Smooth muscle cell (in vitro differentiated cells): ENCODE results near the gene TMEM151A. TPM values are rescaled to one million over a fixed set of nuclear protein-coding genes. Genes with fewer than 3 reads are reported as not detected.

Experiments
- DNase-seq: peaks from one replicate; lab custom pipeline; 2025; ENCODE audit not compliant: unreplicated experiment; lab: John Stamatoyannopoulos, UW
- H2AFZ ChIP-seq: fragments of 200-600 bp; sonication (generic); 2 replicates; pipeline ENCODE4 v1.6.0; 2016; ENCODE audit warnings: antibody characterized with exemption, low read depth, mild to moderate bottlenecking
- H3F3A ChIP-seq: fragments of 200-600 bp; sonication (generic); 2 replicates; pipeline ENCODE4 v1.6.0; 2017; ENCODE audit warnings: antibody characterized with exemption, low read depth
- H3K27ac ChIP-seq: fragments of 200-600 bp; sonication (generic); 2 replicates; pipeline ENCODE4 v1.5.1; 2016; ENCODE audit warnings: low read depth, mild to moderate bottlenecking
- H3K27me3 ChIP-seq: fragments of 200-600 bp; sonication (generic); 2 replicates; pipeline ENCODE4 v1.6.1; 2016; ENCODE audit warnings: low read depth, mild to moderate bottlenecking
- H3K36me3 ChIP-seq: fragments of 200-600 bp; sonication (generic); 2 replicates; pipeline ENCODE4 v1.5.1; 2016; ENCODE audit warnings: low read depth
- H3K4me1 ChIP-seq: fragments of 200-600 bp; sonication (generic); 2 replicates; pipeline ENCODE4 v1.5.1; 2016; ENCODE audit warnings: low read depth
- H3K4me2 ChIP-seq: fragments of 200-600 bp; sonication (generic); 2 replicates; pipeline ENCODE4 v1.6.0; 2016; ENCODE audit warnings: mild to moderate bottlenecking
- H3K4me3 ChIP-seq: fragments of 200-600 bp; sonication (generic); 2 replicates; pipeline ENCODE4 v1.5.1; 2016; ENCODE audit warnings: mild to moderate bottlenecking
- H3K79me2 ChIP-seq: fragments of 200-600 bp; sonication (generic); 2 replicates; pipeline ENCODE4 v1.6.0; 2016; ENCODE audit warnings: low read depth, mild to moderate bottlenecking
- H3K9ac ChIP-seq: fragments of 200-600 bp; sonication (generic); 2 replicates; pipeline ENCODE4 v1.6.0; 2016; ENCODE audit warnings: low read depth
- H3K9me3 ChIP-seq: fragments of 200-600 bp; sonication (generic); replicated peaks from 2 replicates; pipeline ENCODE4 v1.5.1; 2016; ENCODE audit warnings: low read depth
- H4K20me1 ChIP-seq: fragments of 200-600 bp; sonication (generic); 2 replicates; pipeline ENCODE4 v1.6.0; 2016; ENCODE audit warnings: low read depth
- WGBS: methylation state at CpG from one replicate; pipeline ENCODE4 v1.1.7; 2016; ENCODE audit warnings: low lambda C conversion rate; 5-methylcytosine and 5-hydroxymethylcytosine counted together
- polyA plus RNA-seq: library from polyadenylated mRNA; unstranded; fragments of >200 nt; fragmentation: Nextera tagmentation; extraction: Ambion mirVana; gene quantifications from 2 replicates; pipeline ENCODE4 v1.2.1, GENCODE V29; 2016
- total RNA-seq: library from RNA; depleted of rRNA; stranded (reverse); fragments of >200 nt; gene quantifications from 2 replicates; pipeline ENCODE4 v1.2.3, GENCODE V29; 2014
- TF ChIP-seq, protein P1 (sequence below): fragments of 200-600 bp; sonication (generic); IDR thresholded peaks from 2 replicates; pipeline ENCODE4 v1.5.1; 2017; ENCODE audit warnings: borderline replicate concordance, mild to moderate bottlenecking, antibody characterized with exemption; ENCODE audit not compliant: insufficient read depth, poor library complexity, severe bottlenecking

Gene TMEM151A
- total and polyA plus RNA-seq, 2 experiments from 2014 or later, result 0.18 to 0.64 TPM

DNA sequence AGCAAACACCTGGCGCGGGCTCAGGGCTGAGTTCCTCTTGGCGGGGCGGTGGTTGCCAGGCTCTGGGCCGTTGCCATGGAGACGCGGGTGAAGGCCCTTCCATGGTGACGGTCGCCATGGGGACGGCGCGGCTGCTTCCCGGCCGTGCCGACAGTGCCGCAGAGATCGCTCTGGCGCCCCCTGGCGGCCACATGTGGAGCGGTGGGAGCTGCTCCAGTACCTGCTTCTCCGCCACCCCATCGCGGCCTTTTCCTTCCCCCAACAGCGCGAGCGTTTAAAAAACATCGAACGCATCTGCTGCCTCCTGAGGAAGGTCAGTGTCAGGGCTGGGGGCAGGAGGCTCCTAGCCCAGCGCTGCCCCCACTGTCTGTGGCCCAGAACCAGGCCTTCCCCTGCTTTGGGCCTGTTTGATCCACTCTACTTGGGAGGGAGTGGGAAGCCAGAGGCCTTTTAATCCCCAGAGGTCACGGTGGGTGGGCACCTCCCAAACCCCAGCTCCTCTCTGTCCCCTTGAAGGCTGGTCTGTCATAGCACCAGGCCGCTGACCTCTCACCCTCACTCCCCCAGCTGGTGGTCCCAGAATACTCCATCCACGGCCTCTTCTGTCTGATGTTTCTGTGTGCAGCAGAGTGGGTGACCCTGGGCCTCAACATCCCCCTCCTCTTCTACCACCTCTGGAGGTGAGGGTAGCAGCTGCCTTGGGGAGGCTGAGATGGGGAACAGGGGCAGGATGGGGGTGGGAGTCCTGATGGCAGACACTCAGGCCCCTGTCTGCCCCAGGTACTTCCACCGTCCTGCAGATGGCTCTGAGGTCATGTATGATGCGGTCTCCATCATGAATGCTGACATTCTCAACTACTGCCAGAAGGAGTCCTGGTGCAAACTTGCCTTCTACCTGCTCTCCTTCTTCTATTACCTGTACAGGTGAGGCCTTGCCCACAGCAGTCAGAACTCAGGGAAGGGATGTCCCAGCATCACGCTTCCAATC, 8.9 kb upstream of the TMEM151A start:
- no peak overlapping the region for H2AFZ ChIP-seq
- 18% methylated on average over 34 of the region's 35 CpGs for WGBS

DNA sequence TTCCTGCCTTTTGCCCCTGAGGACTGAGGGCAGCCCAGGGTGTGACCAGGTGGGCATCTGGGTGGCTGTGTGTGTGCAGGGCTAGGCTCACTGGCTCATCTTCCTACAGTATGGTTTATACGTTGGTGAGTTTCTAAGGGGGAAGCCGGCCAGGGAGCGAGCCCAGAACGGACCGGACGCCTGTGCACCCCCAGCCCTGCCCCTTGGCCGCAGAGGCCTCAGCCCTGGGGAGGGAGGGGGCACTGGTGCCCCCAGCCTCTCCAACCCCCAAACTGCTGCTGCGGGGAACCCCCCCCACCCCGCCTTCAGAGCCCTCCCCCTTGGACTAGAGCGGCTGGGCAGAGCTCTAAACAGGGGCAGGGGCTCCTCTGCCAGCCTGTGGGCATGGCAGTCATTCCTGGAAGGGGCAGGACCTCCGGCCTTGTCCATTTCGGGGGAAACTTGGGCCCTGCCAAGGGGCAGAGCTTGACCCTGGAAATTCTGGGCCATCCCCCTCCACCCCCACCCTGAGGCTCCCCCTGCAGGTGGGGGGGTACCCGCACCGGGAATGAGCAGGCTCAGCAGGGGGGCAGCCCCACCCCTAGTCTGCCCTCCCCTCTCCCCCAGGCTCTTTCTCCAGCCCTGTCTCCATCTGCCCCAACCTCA, 8.1 kb upstream of the TMEM151A start:
- Histone ChIP-seq H3K27me3 (no peaks in the 10 kb centered on the region), H3K9me3 (no peaks in the 10 kb centered on the region), H3K27ac (no peak overlapping the region), H3K4me1 (peaks cover 14% of the 10 kb centered on the region), H3F3A (no peaks in the 10 kb centered on the region), H3K36me3 (no peaks in the 10 kb centered on the region), H3K79me2 (peaks cover 35% of the 10 kb centered on the region), H4K20me1 (peaks cover 53% of the 10 kb centered on the region), H2AFZ (no peak overlapping the region), H3K4me2 (no peak overlapping the region), H3K4me3 (no peak overlapping the region), H3K9ac (no peak overlapping the region)
- no peak for DNase-seq
- TF ChIP-seq, protein P1, sequence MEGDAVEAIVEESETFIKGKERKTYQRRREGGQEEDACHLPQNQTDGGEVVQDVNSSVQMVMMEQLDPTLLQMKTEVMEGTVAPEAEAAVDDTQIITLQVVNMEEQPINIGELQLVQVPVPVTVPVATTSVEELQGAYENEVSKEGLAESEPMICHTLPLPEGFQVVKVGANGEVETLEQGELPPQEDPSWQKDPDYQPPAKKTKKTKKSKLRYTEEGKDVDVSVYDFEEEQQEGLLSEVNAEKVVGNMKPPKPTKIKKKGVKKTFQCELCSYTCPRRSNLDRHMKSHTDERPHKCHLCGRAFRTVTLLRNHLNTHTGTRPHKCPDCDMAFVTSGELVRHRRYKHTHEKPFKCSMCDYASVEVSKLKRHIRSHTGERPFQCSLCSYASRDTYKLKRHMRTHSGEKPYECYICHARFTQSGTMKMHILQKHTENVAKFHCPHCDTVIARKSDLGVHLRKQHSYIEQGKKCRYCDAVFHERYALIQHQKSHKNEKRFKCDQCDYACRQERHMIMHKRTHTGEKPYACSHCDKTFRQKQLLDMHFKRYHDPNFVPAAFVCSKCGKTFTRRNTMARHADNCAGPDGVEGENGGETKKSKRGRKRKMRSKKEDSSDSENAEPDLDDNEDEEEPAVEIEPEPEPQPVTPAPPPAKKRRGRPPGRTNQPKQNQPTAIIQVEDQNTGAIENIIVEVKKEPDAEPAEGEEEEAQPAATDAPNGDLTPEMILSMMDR, result peak; percentile 9
- whole genome bisulfite sequencing, result 95% methylated on average over 12 of the region's 14 CpGs

More for the DNA sequence above, 8.9 kb upstream of the TMEM151A start:
- Histone ChIP-seq H3K9me3 (no peaks in the 10 kb centered on the region), H3K9ac (no peak overlapping the region), H3K79me2 (peaks cover 27% of the 10 kb centered on the region), H3K36me3 (no peaks in the 10 kb centered on the region), H3K4me2 (no peak overlapping the region), H3F3A (no peaks in the 10 kb centered on the region), H3K27me3 (no peaks in the 10 kb centered on the region), H4K20me1 (peaks cover 54% of the 10 kb centered on the region), H3K27ac (peak overlapping the region; percentile 50), H3K4me3 (no peak overlapping the region), H3K4me1 (peaks cover 7% of the 10 kb centered on the region)
- TF ChIP-seq, protein P1, result peak; percentile 95
- peak; percentile 82 for DNase-seq

DNA sequence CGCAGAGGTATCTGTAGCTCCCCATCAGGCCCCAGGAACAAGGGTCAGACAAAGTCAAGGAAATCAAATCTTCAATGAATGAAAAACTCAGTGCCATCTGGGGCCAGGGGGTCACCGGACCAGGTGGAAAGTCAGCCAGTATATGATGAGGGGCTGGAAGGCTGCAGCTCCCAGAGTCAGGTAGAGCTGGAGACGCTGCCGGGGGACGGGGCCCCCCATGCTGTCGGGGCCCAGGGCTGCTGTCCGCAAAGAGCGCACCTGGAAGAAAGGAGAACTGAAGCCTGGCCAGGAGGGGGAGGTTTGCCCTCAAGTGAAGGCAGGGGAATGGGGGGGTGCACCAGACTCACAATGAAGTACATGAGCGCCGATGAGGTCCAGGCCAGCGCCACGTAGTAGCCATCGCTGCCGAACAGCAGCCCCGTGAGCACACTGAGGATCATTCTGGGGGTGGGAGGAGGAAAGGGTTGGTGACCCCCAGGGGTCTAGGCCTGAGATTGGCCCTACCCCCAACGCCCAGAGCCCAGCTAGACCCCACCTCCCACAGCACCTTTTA, 7.1 kb upstream of the TMEM151A start:
- TF ChIP-seq, protein P1, result no peak
- Histone ChIP-seq H3K9ac (no peak overlapping the region), H4K20me1 (peaks cover 53% of the 10 kb centered on the region), H3K27me3 (no peaks in the 10 kb centered on the region), H3K4me1 (peaks cover 14% of the 10 kb centered on the region), H3K4me2 (no peak overlapping the region), H3K4me3 (no peak overlapping the region), H3K27ac (no peak overlapping the region), H3K79me2 (peaks cover 35% of the 10 kb centered on the region), H3F3A (no peaks in the 10 kb centered on the region), H3K9me3 (no peaks in the 10 kb centered on the region), H3K36me3 (no peaks in the 10 kb centered on the region), H2AFZ (no peak overlapping the region)
- DNase-seq, result no peak
- WGBS, result 97% methylated on average over 16 of the region's 16 CpGs
